ENCODE measurements around the gene CPB2.
A peak's percentile ranks its signal among the peaks of the same experiment; 100 is the strongest.

Gene CPB2

GRCh38 chr13:46031581-46032263 is 73.1 kb downstream of the CPB2 start:
- no peak for TF ChIP-seq CTCF (conservative IDR thresholded peaks at IDR 0.05; ENCODE audit: low read depth)
- DNase-seq (ENCODE audit: low spot score) = no peak
- no peak overlapping the region for H3K27ac ChIP-seq
- ChIA-PET CTCF (no interaction called here), POLR2A (ENCODE audit: low non-redundant PET) (no interaction called here)

GRCh38 chr13:46025157-46025556 is 79.7 kb downstream of the CPB2 start:
- ChIA-PET POLR2A (ENCODE audit: low non-redundant PET) (interaction anchor here (0.5 kb wide), 1 partner anchor 12 kb away, joined by 3 read pairs; no protein-coding TSS in a partner anchor), CTCF (interaction anchor here (0.6 kb wide), 1 partner anchor 464 kb away, joined by 5 read pairs; no protein-coding TSS in a partner anchor)
- no peak overlapping the region for H3K27ac ChIP-seq
- no peak for TF ChIP-seq CTCF (conservative IDR thresholded peaks at IDR 0.05; ENCODE audit: low read depth)
- no peak for DNase-seq (ENCODE audit: low spot score)

- POLR2A ChIA-PET (ENCODE audit: low non-redundant PET) = no interaction called here
- CTCF ChIA-PET = no interaction called here
- TF ChIP-seq CTCF (conservative IDR thresholded peaks at IDR 0.05; ENCODE audit: low read depth) = no peak
- H3K27ac ChIP-seq = no peak overlapping the region
- no peak for DNase-seq (ENCODE audit: low spot score)
These were observed 82.4 kb downstream of the CPB2 start for GRCh38 chr13:46022481-46022880.

DNA sequence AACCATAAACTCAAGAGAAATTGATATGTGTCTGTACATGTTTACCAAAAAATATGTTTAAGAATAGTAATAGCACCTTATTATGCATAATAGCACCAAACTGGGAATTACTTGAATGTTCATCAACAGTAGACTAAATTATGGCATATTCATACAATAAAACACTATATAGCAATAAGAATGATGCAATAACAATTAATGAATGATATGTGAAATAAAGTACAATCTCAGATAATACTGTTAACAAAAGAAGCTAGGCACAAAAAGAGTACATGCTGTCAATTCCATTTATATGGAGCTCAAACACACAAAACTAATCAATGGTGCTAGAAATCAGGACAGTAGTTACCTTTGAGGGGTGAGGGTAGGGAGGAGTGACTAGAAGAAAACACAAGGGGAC is 88.6 kb downstream of the CPB2 start:
- ChIA-PET POLR2A (ENCODE audit: low non-redundant PET) (no interaction called here), CTCF (no interaction called here)
- no peak for DNase-seq (ENCODE audit: low spot score)
- no peak for TF ChIP-seq CTCF (conservative IDR thresholded peaks at IDR 0.05; ENCODE audit: low read depth)
- no peak overlapping the region for H3K27ac ChIP-seq

- DNase-seq (ENCODE audit: low spot score) = no peak
- POLR2A ChIA-PET (ENCODE audit: low non-redundant PET) = no interaction called here
- no peak for TF ChIP-seq CTCF (conservative IDR thresholded peaks at IDR 0.05; ENCODE audit: low read depth)
- CTCF ChIA-PET = no interaction called here
- no peak overlapping the region for H3K27ac ChIP-seq
These were observed 89.5 kb downstream of the CPB2 start for GRCh38 chr13:46015366-46015765.

DNA sequence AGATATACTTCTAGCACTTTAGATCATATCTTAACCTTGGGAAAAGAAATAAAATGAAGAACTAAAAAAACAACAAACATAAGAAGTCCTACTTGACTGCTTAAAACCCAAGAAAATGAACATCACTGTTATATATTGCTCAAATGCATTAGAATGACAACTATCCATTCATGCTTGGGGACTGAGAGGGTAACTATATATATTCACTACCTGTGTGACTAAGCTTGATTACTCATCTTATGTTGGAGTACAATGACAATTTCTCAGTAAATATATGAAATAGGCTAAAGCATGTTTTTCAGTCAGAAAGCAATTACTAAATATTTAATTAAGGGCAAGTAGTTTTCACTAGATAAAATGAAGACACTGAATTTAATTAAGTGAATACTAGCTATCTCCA is 92.4 kb downstream of the CPB2 start:
- peak; percentile 7 for DNase-seq (ENCODE audit: low spot score)
- POLR2A ChIA-PET (ENCODE audit: low non-redundant PET) = no interaction called here
- CTCF ChIA-PET = no interaction called here
- no peak for TF ChIP-seq CTCF (conservative IDR thresholded peaks at IDR 0.05; ENCODE audit: low read depth)
- H3K27ac ChIP-seq = no peak overlapping the region

Measured in RWPE1 (cell line).